GM13977 (cell line): Measurements from ENCODE around the gene CCDC195.

Experiments
- DNase-seq: peaks from one replicate; pipeline ENCODE4 v3.0.0; 2012; ENCODE audit warnings: low spot score
- CTCF ChIP-seq: IDR thresholded peaks from 2 replicates; pipeline ENCODE4 v1.5.1; 2012; ENCODE audit warnings: mild to moderate bottlenecking, control low read depth; ENCODE audit not compliant: insufficient read depth; ENCODE audit errors: extremely low read depth, missing control alignments
- in situ Hi-C: fragments of 300-500 bp; cut with MboI; formaldehyde crosslinking; loops from one replicate; pipeline ENCODE4 v1.12.0; 2022; ENCODE audit warnings: low sequenced_read_pairs, low pct_unique_long_range_greater_than_20kb, mixed read lengths, inconsistent platforms; ENCODE audit not compliant: unreplicated experiment

Gene CCDC195

DNA sequence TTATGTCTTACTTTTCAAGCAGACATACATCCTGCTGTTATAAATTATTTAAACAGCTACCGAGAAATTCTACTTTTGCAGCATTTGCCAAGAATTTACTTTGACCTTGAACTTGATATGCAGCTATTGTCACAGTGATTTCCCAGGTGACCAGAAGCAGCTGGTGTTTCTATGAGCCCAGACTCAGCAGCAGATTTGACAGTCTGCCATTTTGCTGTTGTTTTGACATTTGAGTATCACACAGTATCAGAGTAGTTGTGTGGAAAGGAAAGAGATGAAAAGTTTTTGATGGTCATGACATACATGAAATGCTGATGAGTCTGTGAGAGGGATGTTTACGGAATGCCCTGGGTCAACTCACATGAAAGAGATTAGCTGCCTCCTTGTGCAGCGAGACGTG, 6.6 kb upstream of the CCDC195 start:
- TF ChIP-seq CTCF = no peak
- no peak for DNase-seq
- in situ Hi-C loops = no loop called here

GRCh38 chr2:224722250-224722649, 6.1 kb upstream of the CCDC195 start:
- no peak for TF ChIP-seq CTCF
- in situ Hi-C loops = no loop called here
- no peak for DNase-seq

DNA sequence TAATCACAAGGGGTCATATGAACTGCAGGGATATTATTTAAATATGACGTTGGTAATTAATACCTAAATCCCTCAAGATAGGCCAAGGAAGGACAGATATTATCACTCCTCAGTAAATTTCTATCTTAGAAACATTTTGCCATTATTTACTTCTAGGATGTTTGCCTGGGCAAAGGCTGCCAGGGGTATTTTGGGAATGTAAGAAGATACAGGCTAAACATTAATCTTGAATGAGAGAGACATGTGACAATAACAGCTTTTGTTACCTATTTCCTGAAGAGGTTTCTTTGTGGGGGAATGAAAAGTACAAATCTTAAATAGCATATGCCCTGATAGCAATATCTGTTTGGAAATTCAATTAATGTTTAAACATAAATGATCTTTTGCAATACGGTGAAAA, 756 bp upstream of the CCDC195 start:
- in situ Hi-C loops = no loop called here
- no peak for TF ChIP-seq CTCF
- DNase-seq = no peak

GRCh38 chr2:224711859-224712665, 4.1 kb downstream of the CCDC195 start:
- in situ Hi-C loops = no loop called here

GRCh38 chr2:224711381-224711780, 4.8 kb downstream of the CCDC195 start:
- no peak for DNase-seq
- in situ Hi-C loops = no loop called here
- no peak for TF ChIP-seq CTCF

More at GRCh38 chr2:224711859-224712665, 4.1 kb downstream of the CCDC195 start:
- DNase-seq = no peak
- TF ChIP-seq CTCF = no peak

DNA sequence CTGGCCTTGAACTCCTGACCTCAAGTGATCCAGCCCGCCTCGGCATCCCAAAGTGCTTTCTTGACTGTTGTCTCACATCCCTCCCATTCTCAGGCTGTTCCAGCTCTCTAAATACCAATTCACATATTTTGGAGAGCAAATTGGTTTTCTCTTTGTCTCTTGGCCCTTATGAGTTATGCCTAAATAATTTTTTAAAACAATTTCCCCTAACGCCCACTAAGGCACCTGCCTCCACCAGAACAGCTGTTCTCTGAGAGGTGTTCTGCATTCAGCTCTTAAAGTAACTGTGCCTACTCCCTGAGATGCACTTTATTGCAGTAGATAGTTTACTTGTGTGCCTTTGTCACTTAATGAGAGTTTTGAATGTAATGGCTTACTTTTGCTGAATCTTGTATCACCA, 6.9 kb downstream of the CCDC195 start:
- in situ Hi-C loops = no loop called here
- TF ChIP-seq CTCF = no peak
- DNase-seq = no peak
